GM12872 (cell line): ENCODE results near the gene COMMD10.

Experiments used
- TF ChIP-seq, protein P1 (sequence below): IDR thresholded peaks from 3 replicates; pipeline ENCODE4 v1.5.1; 2011; ENCODE audit warnings: low read depth, mild to moderate bottlenecking, low read length, moderate library complexity; ENCODE audit not compliant: insufficient read depth

Gene COMMD10

DNA sequence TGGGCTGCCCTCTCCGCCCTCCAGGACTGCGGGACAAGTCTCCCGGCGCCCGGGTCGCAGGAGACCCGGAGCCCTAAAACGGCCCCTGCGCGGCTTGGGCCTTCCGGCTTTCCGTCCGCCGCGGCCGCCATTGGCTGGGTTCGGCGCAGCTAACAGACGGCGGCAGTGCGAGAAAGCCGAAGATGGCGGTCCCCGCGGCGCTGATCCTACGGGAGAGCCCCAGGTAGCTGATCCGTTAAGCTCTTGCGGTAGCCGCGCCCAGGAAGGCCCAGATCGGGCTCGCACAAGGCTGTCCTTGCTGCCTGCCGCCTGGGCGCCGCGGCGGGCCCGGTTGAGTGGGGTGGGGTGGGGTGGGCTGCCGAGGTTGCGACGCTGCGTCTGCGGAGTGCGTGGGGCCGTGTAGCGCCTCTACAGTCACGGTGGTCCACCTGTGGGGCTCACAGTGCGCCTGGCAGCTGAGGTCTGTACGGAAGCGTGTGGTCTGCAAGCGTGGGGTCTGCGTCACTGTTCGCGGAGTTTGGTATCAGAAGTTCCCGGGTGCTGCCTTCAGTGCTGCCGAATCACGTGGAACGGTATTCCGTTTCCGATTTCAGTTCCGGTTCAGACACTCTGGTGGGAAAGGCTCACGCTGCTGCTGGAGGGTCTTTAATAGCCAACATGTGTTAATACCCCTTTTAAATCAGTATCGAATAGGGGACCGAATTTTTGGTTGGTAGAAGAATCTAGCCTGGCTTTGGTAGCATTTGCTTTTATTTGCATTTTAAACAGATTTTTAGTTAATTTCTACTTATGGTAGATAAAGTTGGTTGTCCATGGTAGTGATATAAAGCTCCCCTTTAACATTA is at the start of gene COMMD10:
COMMD10 (plus strand) TSS at position 155 of the 845 bp plus-strand sequence.
- TF ChIP-seq, protein P1, sequence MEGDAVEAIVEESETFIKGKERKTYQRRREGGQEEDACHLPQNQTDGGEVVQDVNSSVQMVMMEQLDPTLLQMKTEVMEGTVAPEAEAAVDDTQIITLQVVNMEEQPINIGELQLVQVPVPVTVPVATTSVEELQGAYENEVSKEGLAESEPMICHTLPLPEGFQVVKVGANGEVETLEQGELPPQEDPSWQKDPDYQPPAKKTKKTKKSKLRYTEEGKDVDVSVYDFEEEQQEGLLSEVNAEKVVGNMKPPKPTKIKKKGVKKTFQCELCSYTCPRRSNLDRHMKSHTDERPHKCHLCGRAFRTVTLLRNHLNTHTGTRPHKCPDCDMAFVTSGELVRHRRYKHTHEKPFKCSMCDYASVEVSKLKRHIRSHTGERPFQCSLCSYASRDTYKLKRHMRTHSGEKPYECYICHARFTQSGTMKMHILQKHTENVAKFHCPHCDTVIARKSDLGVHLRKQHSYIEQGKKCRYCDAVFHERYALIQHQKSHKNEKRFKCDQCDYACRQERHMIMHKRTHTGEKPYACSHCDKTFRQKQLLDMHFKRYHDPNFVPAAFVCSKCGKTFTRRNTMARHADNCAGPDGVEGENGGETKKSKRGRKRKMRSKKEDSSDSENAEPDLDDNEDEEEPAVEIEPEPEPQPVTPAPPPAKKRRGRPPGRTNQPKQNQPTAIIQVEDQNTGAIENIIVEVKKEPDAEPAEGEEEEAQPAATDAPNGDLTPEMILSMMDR: no peak

DNA sequence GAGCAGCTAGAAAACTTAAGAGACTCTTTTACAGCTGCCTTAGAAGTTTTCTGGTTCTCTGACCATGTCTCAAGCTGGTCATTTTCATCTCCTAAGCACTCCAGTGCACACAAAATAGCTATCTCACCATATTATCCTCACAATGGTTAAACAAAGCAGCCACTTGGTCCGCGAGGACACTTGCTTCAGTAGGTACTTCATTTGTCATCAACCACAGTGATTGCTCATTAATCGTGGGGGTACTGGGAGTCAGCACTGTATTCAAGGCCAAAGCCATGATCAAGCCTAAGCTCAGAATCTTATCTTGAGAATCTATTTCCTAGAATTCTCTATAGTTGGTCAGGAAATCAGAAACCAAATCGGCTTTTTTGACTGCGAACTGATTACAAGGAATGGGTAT is 49.7 kb upstream of the COMMD10 start:
- TF ChIP-seq, protein P1: no peak

DNA sequence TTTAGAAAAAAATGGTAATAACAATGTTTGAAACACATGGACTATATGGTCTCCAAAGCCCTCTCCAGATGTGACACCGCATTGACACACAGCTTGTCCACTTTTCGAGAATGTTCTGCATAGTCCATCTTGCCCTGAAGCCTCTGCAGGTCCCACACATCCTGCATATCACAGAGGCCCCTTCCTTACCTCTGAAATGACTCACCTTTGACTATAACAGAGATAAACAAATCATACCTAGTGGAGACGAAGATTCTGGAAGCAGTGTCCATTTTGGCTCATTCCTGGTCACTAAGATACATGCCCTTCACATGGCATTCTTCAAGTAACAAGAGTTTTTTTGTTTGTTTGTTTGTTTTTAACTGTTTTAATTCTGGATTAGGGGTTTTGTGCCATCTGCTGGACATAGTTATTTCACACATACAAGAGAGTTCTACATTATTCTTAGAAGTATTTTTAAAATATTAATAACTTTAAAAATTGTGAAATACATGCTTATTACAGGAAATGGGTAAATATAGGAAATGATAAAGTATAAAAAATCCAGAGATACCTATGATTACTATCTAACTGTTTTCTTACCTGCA is 47.5 kb upstream of the COMMD10 start:
- TF ChIP-seq, protein P1: no peak

DNA sequence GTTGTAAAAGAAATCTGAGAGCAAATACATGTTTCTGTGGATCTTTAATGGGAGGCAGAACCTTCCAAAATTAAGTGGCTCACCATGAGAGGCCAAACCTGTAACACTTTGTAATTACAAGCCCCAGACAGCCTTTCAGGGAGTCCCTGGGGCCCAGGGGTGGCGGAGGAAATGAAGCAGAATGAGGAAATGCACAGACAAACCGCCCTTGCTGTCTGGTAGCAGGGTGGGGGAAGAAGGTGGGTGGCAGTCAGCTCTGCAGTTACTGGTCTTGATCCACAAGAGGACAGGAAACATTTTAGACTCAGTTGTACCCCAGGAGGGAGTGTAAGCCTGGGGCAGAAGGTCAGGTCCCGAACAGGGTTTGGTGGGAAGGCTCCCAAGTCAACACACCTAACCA is 46.0 kb upstream of the COMMD10 start:
- TF ChIP-seq, protein P1: no peak

DNA sequence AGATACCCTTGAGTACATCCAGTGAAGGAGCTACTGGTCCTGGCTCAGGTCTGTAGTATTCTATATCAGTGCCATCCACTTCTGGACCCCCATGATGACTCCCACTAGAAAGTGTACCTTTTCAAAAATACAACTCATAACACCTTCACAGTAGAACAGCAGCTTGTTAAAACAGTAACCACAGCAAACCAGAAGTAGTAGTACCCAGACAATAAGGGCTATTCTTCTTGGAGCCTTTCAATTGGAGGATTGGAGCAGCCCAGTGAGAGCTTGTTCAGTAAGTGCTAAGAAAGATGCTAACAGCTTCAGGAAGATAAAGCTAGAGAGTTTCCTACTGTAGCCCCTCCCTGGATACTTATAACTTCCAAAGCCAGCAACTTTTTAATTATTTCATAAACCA is 42.5 kb upstream of the COMMD10 start:
- TF ChIP-seq, protein P1: no peak

DNA sequence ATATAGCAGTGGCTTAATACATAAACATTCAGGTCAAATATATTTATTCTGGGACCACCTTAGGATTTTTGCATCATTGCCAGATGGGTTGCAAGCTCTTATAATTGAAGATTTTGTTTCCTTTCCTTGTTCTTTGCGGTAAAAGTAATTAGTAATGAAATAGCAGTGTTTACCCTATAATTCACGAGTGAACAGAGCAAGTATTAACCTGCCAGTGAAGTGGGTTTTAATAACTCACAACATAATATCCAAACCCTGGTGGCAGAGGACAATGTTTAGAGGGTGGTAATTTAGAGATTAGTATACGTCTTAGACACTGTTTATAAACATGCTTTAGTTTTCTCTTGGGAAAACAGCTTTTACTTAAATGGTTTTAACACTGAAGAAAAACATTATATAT is 40.8 kb upstream of the COMMD10 start:
- TF ChIP-seq, protein P1: no peak

DNA sequence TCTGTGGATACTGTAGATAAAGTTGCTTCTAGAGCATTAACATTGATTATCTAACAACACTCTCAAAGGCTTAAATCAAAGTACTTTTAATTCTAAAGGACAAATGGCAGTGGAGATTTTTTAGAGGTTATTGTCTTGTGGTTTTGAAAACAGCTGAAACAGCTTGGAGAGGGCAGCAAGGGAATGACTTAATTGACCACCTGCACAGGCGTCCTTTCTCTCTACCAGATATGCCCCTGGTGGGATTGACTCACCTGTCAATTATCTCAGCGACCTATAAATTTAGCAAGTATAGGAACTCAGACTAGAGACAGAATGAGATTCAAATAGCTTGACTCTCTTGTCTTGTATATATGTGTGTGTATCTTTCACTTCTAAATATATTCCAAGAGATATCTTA is 39.0 kb upstream of the COMMD10 start:
- TF ChIP-seq, protein P1: no peak
